Adipocyte (in vitro differentiated cells): ENCODE measurements around the gene MAT2B.
A peak's percentile ranks its signal among the peaks of the same experiment; 100 is the strongest.
"Not testable (repeated sequence)": the region's sequence is repeated elsewhere in the genome, so short reads cannot be mapped to it uniquely, and the experiment has no call there.

Source experiments
- DNase-seq: peaks from one replicate; pipeline ENCODE4 v3.0.0-alpha.2; 2015; ENCODE audit warnings: low read depth
- H3K27me3 ChIP-seq: replicated peaks from 2 replicates; pipeline ENCODE4 v1.7.0; 2013; ENCODE audit warnings: mild to moderate bottlenecking, low read length, moderate library complexity; ENCODE audit not compliant: control insufficient read depth, insufficient read depth
- H3K36me3 ChIP-seq: 2 replicates; pipeline ENCODE4 v1.7.0; 2013; ENCODE audit warnings: low read length, mild to moderate bottlenecking, moderate library complexity; ENCODE audit not compliant: control insufficient read depth, insufficient read depth, severe bottlenecking
- H3K4me1 ChIP-seq: 2 replicates; pipeline ENCODE4 v1.7.0; 2013; ENCODE audit warnings: mild to moderate bottlenecking, low read length, moderate library complexity; ENCODE audit not compliant: control insufficient read depth, insufficient read depth
- H3K4me3 ChIP-seq: 2 replicates; pipeline ENCODE4 v1.7.0; 2013; ENCODE audit warnings: mild to moderate bottlenecking, low read length, moderate library complexity
- H3K9ac ChIP-seq: 2 replicates; pipeline ENCODE4 v1.7.0; 2013; ENCODE audit warnings: mild to moderate bottlenecking, low read length, moderate library complexity
- H3K9me3 ChIP-seq: 2 replicates; pipeline ENCODE4 v1.7.0; 2013; ENCODE audit warnings: mild to moderate bottlenecking, low read length, moderate library complexity; ENCODE audit not compliant: control insufficient read depth

MAT2B gene

DNA sequence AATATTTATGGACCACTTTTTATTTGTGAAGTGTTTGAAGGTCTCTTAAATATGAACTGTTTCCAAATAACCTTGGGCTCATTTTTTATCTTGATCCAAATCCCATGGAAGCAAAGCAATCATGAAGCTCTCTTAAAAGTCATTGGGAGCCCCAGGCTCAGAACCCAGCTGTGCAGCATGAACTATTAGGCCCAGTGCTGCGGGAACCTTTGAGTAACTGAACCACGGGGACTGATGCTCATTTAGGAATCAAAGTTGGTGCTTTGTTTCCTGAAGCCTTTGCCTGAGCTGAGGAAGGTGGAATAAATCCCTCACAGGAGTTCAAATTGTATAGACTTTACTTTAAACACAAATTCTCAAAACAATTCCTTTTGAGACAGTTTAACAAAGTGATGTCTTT lies 27.8 kb downstream of the MAT2B start:
- no peak overlapping the region for H3K4me3 ChIP-seq
- no peaks in the 10 kb centered on the region for H3K9me3 ChIP-seq
- no peak for DNase-seq
- H3K9ac ChIP-seq: no peak overlapping the region
- H3K4me1 ChIP-seq: no peaks in the 10 kb centered on the region
- no peaks in the 10 kb centered on the region for H3K36me3 ChIP-seq
- peaks cover 8% of the 10 kb centered on the region for H3K27me3 ChIP-seq

GRCh38 chr5:163534492-163535094 lies 29.2 kb downstream of the MAT2B start:
- DNase-seq: no peak
- H3K9ac ChIP-seq: no peak overlapping the region
- no peak overlapping the region for H3K4me3 ChIP-seq

DNA sequence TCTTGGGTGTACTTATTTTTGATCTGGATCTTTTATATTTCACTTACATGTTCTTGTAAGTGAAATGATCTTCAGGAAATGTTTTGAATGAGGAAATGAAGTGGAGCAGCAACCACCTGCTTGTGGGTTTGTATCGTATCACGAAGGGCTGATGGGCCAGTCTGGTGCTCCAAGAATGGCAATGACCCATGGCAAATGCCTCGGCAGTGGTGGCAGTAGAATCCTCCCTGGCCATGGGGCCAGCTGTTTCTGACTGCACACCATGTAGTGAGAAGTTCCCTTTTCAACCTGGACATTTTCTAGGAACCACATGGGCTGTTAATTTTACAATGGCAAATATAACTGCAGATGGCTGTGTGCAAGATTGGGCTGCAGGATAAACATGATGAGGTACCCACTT lies 29.9 kb downstream of the MAT2B start:
- peaks cover 8% of the 10 kb centered on the region for H3K27me3 ChIP-seq
- H3K9ac ChIP-seq: no peak overlapping the region
- H3K4me1 ChIP-seq: no peaks in the 10 kb centered on the region
- DNase-seq: no peak
- H3K36me3 ChIP-seq: no peaks in the 10 kb centered on the region
- no peaks in the 10 kb centered on the region for H3K9me3 ChIP-seq
- H3K4me3 ChIP-seq: no peak overlapping the region

More at GRCh38 chr5:163534492-163535094, 29.2 kb downstream of the MAT2B start:
- Histone ChIP-seq H3K36me3 (no peaks in the 10 kb centered on the region), H3K4me1 (no peaks in the 10 kb centered on the region), H3K27me3 (peaks cover 8% of the 10 kb centered on the region), H3K9me3 (no peaks in the 10 kb centered on the region)

DNA sequence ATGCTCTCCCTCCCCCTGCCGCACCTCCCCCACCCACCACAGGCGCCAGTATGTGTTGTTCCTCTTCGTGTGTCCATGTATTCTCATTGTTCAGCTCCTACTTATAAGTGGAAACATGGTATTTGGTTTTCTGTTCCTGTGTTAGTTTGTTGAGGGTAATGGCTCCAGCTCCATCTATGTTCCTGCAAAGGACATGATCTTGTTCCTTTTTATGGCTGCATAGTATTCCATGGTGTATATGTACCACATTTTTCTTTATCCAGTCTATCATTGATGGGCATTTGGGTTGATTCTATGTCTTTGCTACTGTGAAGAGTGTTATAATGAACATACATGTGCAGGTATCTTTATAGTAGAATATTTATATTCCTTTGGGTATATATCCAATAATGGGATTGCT lies 31.0 kb downstream of the MAT2B start:
- not testable (repeated sequence) for H3K9ac ChIP-seq, H3K4me1 ChIP-seq, H3K9me3 ChIP-seq, H3K4me3 ChIP-seq, H3K36me3 ChIP-seq, DNase-seq, H3K27me3 ChIP-seq

- Histone ChIP-seq H3K27me3 (no peaks in the 10 kb centered on the region), H3K4me1 (no peaks in the 10 kb centered on the region), H3K36me3 (no peaks in the 10 kb centered on the region), H3K9ac (no peak overlapping the region), H3K9me3 (no peaks in the 10 kb centered on the region), H3K4me3 (no peak overlapping the region)
- no peak for DNase-seq
These were observed 35.3 kb downstream of the MAT2B start for GRCh38 chr5:163540696-163541095.

GRCh38 chr5:163542771-163543170 lies 37.4 kb downstream of the MAT2B start:
- Histone ChIP-seq H3K9me3 (no peaks in the 10 kb centered on the region), H3K36me3 (no peaks in the 10 kb centered on the region), H3K27me3 (peaks cover 7% of the 10 kb centered on the region), H3K4me3 (no peak overlapping the region), H3K4me1 (no peaks in the 10 kb centered on the region), H3K9ac (no peak overlapping the region)
- DNase-seq: no peak

GRCh38 chr5:163544041-163544440 lies 38.6 kb downstream of the MAT2B start:
- Histone ChIP-seq H3K9me3 (no peaks in the 10 kb centered on the region), H3K9ac (no peak overlapping the region), H3K36me3 (no peaks in the 10 kb centered on the region), H3K4me3 (no peak overlapping the region), H3K4me1 (no peaks in the 10 kb centered on the region), H3K27me3 (peaks cover 7% of the 10 kb centered on the region)
- DNase-seq: no peak

DNA sequence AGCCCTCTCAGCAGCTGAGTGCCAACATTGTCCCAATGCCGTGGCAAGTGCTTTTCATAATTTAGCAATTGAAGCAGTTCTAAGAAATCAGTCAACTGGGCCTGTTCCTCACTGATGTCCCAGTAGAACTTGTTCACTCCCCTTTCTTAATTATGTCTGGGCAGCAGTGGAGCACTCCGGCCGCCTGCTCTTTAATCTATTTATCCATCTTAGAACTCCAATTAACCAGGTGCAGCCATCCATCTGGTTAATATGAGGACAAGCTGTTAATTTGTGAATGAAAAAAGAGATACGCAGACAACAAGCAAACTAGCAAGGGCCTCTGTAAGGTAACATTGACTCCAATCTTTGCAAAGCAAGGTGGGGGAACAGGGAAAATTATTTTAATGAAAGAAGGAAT lies 39.4 kb downstream of the MAT2B start:
- no peaks in the 10 kb centered on the region for H3K4me1 ChIP-seq

DNA sequence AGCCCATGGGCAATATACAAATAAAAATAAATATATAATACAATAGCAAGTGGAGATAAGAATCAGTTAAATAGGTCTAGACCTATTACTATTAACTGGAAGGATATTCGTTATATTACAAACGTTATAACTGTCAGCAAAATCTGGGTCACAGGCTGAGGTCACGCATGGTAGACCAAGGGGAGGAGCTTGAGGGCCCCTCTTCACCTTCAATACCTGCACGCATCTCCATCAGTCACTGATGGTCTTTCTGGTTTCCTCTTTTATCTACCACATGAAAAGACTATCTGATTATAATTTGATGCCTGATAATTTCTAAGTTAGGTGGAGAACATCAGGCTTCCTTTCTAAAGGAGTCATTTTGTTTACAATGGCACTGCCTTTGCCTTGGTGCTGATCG lies 43.2 kb downstream of the MAT2B start:
- Histone ChIP-seq H3K9ac (no peak overlapping the region), H3K27me3 (peaks cover 15% of the 10 kb centered on the region), H3K9me3 (no peaks in the 10 kb centered on the region), H3K36me3 (no peaks in the 10 kb centered on the region), H3K4me3 (no peak overlapping the region), H3K4me1 (no peaks in the 10 kb centered on the region)
- no peak for DNase-seq

More for the DNA sequence above, 39.4 kb downstream of the MAT2B start:
- peaks cover 9% of the 10 kb centered on the region for H3K27me3 ChIP-seq
- no peak overlapping the region for H3K4me3 ChIP-seq
- no peak overlapping the region for H3K9ac ChIP-seq
- no peak for DNase-seq
- no peaks in the 10 kb centered on the region for H3K36me3 ChIP-seq
- no peaks in the 10 kb centered on the region for H3K9me3 ChIP-seq

- DNase-seq: no peak
- no peak overlapping the region for H3K4me3 ChIP-seq
- H3K4me1 ChIP-seq: no peaks in the 10 kb centered on the region
- no peak overlapping the region for H3K9ac ChIP-seq
- no peaks in the 10 kb centered on the region for H3K9me3 ChIP-seq
- no peaks in the 10 kb centered on the region for H3K36me3 ChIP-seq
- H3K27me3 ChIP-seq: peaks cover 13% of the 10 kb centered on the region
These were observed 45.7 kb downstream of the MAT2B start for GRCh38 chr5:163551156-163551555.

DNA sequence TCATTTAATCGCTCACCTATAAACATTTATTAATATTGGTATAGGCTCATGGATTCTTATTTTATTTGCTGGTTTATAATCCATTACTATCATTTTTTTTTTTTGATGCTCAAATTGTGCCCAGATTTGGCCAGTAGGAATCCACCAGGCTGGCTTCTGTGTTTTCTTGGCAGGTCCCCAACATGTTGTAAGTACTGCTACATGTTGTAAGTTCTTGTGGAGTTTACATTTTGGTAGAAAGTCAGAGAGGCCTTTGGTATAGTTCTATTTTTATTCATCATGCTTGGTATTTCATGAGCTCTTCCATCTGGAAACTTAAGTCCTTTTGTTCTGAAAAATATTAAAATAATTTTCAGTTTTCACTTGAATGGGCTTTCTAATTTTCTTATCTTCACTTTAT lies 47.1 kb downstream of the MAT2B start:
- Histone ChIP-seq H3K4me3 (no peak overlapping the region), H3K27me3 (peaks cover 8% of the 10 kb centered on the region)
- peak; percentile 29 for DNase-seq

DNA sequence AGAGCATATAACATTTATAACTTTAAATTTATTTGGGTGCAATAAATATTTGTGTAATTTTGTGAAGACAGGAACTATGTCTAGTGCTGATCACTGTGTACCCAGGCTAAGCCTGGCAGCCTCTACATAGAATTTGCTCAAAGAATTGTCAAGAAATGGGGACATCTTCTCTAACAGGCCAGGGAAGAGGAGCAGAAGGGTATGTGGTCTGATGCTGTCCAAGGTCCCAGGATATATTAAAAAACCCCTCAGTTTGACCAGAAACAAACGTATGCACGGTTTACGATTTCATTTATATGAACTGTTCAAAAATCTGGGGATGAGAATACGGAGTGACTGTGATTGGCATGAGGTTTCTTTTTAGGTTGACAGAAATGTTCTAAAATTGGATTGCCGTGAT lies 55.9 kb downstream of the MAT2B start:
- DNase-seq: no peak
- peaks cover 3% of the 10 kb centered on the region for H3K27me3 ChIP-seq
- H3K4me3 ChIP-seq: no peak overlapping the region
- no peaks in the 10 kb centered on the region for H3K36me3 ChIP-seq
- peaks cover 12% of the 10 kb centered on the region for H3K4me1 ChIP-seq
- H3K9ac ChIP-seq: no peak overlapping the region
- no peaks in the 10 kb centered on the region for H3K9me3 ChIP-seq

More for the DNA sequence above, 47.1 kb downstream of the MAT2B start:
- no peaks in the 10 kb centered on the region for H3K4me1 ChIP-seq
- no peak overlapping the region for H3K9ac ChIP-seq
- no peaks in the 10 kb centered on the region for H3K9me3 ChIP-seq
- H3K36me3 ChIP-seq: no peaks in the 10 kb centered on the region
